Activated naive CD8-positive, alpha-beta T cell treated with anti-CD3 and anti-CD28 coated beads, Interleukin-2, amount 50 U/mL, for 16 hours (primary cell): Measurements from ENCODE around the gene DNAAF6.

Source experiments
- DNase-seq: peaks from one replicate; pipeline ENCODE4 v3.0.0-alpha.2; 2020; ENCODE audit warnings: low read depth, low spot score

DNAAF6 gene

DNA sequence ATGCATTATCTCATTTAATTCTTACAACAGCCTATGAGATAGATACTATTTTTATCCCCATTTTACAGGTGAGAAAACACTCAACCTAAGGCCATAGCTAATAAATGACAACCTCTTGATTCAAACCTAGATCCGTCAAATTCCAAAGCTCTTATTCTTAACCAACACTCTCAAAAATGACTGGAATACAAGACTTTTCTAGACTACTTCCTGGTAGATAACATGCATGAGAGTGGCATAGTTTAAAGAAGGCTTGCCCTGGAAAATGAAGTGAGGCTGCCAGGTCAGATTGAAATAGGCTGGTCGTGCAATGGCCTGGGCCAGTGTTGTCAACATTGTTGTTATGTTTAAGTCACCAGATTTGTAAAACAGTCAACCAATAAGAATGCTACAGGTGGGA, 86.6 kb downstream of the DNAAF6 start:
- DNase-seq: no peak
